ENCODE results near the gene SIPA1L2. TPM values are rescaled to one million over a fixed set of nuclear protein-coding genes. Genes with fewer than 3 reads are reported as not detected.

SIPA1L2 gene
- total RNA-seq, 3 donors from 2014 or later = 78.7 to 94.4 (median 79.0) TPM

- Histone ChIP-seq H3K36me3 (ENCODE audit: low read depth) (no peaks in the 10 kb centered on the region), H3K4me3 (no peak overlapping the region), H3K9me3 (no peaks in the 10 kb centered on the region), H3K4me1 (ENCODE audit: low read depth) (peaks cover 13% of the 10 kb centered on the region)
- DNase-seq (no peak), ATAC-seq (peak; percentile 19)
- TF ChIP-seq, protein P1, sequence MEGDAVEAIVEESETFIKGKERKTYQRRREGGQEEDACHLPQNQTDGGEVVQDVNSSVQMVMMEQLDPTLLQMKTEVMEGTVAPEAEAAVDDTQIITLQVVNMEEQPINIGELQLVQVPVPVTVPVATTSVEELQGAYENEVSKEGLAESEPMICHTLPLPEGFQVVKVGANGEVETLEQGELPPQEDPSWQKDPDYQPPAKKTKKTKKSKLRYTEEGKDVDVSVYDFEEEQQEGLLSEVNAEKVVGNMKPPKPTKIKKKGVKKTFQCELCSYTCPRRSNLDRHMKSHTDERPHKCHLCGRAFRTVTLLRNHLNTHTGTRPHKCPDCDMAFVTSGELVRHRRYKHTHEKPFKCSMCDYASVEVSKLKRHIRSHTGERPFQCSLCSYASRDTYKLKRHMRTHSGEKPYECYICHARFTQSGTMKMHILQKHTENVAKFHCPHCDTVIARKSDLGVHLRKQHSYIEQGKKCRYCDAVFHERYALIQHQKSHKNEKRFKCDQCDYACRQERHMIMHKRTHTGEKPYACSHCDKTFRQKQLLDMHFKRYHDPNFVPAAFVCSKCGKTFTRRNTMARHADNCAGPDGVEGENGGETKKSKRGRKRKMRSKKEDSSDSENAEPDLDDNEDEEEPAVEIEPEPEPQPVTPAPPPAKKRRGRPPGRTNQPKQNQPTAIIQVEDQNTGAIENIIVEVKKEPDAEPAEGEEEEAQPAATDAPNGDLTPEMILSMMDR (IDR thresholded peaks at IDR 0.05) = no peak
- intact Hi-C loops (cut with DNase I, micrococcal nuclease) = no loop called here
Observed at GRCh38 chr1:232602622-232603021, 27.3 kb downstream of the SIPA1L2 start.

DNA sequence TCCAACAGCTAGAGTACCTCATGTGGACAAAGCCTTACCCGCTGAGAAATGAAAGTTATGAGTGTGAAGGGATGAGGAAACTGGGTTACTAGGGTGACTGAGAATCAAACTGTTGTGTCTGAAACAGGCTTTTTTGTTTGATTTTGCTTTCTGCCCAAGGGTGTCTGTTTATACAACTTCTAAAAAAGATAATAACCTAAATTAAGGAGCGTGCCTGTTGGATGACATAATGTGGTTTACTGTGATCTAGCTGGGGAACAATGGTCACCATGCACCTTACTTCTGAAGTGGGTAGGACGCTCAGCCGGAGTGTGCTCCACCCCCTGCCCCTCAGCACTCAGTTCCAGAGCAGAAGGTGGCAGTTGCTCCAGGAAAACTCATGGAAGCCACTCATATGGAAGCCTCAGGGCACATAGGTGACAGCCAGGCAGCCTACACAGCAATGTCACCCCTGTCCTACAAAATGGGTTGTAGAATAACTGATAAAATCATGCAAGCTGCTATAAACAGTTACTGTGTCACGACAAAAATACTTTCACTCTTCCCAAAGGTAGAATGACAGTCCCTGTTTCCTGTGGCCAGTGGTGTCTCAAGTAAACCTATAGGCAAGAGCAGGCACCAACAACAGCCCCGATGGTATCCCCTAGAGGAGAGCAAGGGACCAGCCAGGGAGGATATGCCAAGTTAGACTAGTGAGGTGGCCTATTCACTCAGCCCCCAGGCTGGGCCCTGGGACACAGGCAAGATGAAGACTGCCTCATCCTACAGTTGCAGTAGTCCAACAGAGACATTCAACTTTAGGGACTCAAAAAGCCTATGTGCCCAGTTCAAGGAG is 29.3 kb downstream of the SIPA1L2 start:
- Histone ChIP-seq H3K4me3 (no peak overlapping the region), H3K4me1 (ENCODE audit: low read depth) (peaks cover 18% of the 10 kb centered on the region), H3K36me3 (ENCODE audit: low read depth) (no peaks in the 10 kb centered on the region), H3K9me3 (no peaks in the 10 kb centered on the region)
- ATAC-seq = peak; percentile 69
- TF ChIP-seq, protein P1 (IDR thresholded peaks at IDR 0.05) = no peak
- intact Hi-C loops (cut with DNase I, micrococcal nuclease) = no loop called here
- DNase-seq = no peak

DNA sequence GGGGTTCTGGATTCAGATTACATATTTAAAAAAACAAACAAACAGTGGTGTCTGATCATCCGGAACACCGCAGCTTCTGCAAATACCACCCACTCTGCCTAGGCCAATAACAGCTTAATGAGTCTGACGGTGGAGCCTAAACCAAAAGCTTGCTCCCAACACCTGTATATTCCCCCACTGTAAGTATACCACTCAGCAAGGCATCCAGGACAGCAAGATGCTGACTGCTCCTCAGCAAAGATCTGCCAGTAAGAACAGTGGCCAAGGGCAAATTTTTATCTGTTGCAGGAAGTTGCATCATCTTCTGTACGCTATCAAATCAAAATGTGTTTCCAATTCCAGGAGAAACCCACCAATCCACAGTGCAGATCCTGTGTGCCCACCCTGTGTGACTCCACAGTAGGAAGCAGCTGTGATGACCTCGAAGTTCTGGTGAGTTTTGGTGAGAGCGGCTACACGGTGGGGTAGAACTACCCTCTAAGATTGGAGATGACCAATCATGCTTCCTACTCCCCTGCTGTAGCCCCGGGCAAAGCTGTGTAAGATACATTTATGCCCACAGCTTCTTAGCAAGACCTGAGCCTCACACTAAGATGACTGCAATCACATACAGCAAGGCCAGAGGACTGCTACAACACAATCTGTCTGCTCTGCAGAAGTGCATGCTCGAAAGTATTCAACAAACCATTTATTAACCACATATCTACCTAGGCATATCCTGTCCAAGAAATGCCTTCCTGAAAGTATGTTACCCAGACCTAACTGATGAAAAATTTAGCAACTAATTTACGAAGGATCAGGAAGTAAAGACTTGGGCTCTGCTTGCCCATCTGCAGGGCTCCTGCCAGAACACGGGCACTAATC is 30.5 kb downstream of the SIPA1L2 start:
- no peak for ATAC-seq
- peaks cover 18% of the 10 kb centered on the region for H3K4me1 ChIP-seq (ENCODE audit: low read depth)
- H3K36me3 ChIP-seq (ENCODE audit: low read depth) = no peaks in the 10 kb centered on the region
- H3K9me3 ChIP-seq = no peaks in the 10 kb centered on the region
- TF ChIP-seq, protein P1 (IDR thresholded peaks at IDR 0.05) = no peak
- DNase-seq = no peak
- no peak overlapping the region for H3K4me3 ChIP-seq
- intact Hi-C loops (cut with DNase I, micrococcal nuclease) = no loop called here

GRCh38 chr1:232598837-232599177 is 31.1 kb downstream of the SIPA1L2 start:
- Histone ChIP-seq H3K9me3 (no peaks in the 10 kb centered on the region), H3K36me3 (ENCODE audit: low read depth) (no peaks in the 10 kb centered on the region), H3K4me1 (ENCODE audit: low read depth) (peaks cover 18% of the 10 kb centered on the region), H3K4me3 (no peak overlapping the region)
- intact Hi-C loops (cut with DNase I, micrococcal nuclease) = no loop called here
- no peak for ATAC-seq
- no peak for DNase-seq
- TF ChIP-seq, protein P1 (IDR thresholded peaks at IDR 0.05) = no peak

GRCh38 chr1:232598133-232598532 is 31.8 kb downstream of the SIPA1L2 start:
- Histone ChIP-seq H3K36me3 (ENCODE audit: low read depth) (no peaks in the 10 kb centered on the region), H3K9me3 (no peaks in the 10 kb centered on the region), H3K4me1 (ENCODE audit: low read depth) (peaks cover 18% of the 10 kb centered on the region), H3K4me3 (no peak overlapping the region)
- TF ChIP-seq, protein P1 (IDR thresholded peaks at IDR 0.05) = no peak
- DNase-seq (no peak), ATAC-seq (no peak)
- intact Hi-C loops (cut with DNase I, micrococcal nuclease) = no loop called here

Data from mucosa of descending colon (tissue), 3 donors.